Hepatocyte (in vitro differentiated cells): ENCODE data around the gene WDR88. TPM values are rescaled to one million over a fixed set of nuclear protein-coding genes. Genes with fewer than 3 reads are reported as not detected.

Experiments
- DNase-seq: peaks from one replicate; pipeline ENCODE4 v3.0.0-alpha.2; 2016; ENCODE audit warnings: low spot score
- H2AFZ ChIP-seq: fragments of 200-600 bp; sonication (generic); 2 replicates; pipeline ENCODE4 v1.6.0; 2016; ENCODE audit warnings: antibody characterized with exemption, mild to moderate bottlenecking
- H3K27ac ChIP-seq: fragments of 200-600 bp; sonication (generic); 2 replicates; pipeline ENCODE4 v1.5.1; 2016; ENCODE audit warnings: mild to moderate bottlenecking
- H3K27me3 ChIP-seq: fragments of 200-600 bp; sonication (generic); 2 replicates; pipeline ENCODE4 v1.6.1; 2016
- H3K36me3 ChIP-seq: fragments of 200-600 bp; sonication (generic); replicated peaks from 2 replicates; pipeline ENCODE4 v1.5.1; 2016; ENCODE audit warnings: low read depth; ENCODE audit not compliant: insufficient read depth
- H3K4me1 ChIP-seq: fragments of 200-600 bp; sonication (generic); 2 replicates; pipeline ENCODE4 v1.5.1; 2016; ENCODE audit warnings: mild to moderate bottlenecking, moderate library complexity; ENCODE audit not compliant: insufficient read depth
- H3K4me2 ChIP-seq: fragments of 200-600 bp; sonication (generic); 2 replicates; pipeline ENCODE4 v1.6.0; 2016
- H3K4me3 ChIP-seq: fragments of 200-600 bp; sonication (generic); 2 replicates; pipeline ENCODE4 v1.5.1; 2016; ENCODE audit warnings: mild to moderate bottlenecking
- H3K79me2 ChIP-seq: fragments of 200-600 bp; sonication (generic); 2 replicates; pipeline ENCODE4 v1.6.0; 2017; ENCODE audit warnings: mild to moderate bottlenecking
- H3K9me2 ChIP-seq: fragments of 200-600 bp; sonication (generic); replicated peaks from 2 replicates; pipeline ENCODE4 v1.6.0; 2017; ENCODE audit warnings: mild to moderate bottlenecking; ENCODE audit not compliant: insufficient read depth
- H3K9me3 ChIP-seq: fragments of 200-600 bp; sonication (generic); 2 replicates; pipeline ENCODE4 v1.5.1; 2016; ENCODE audit warnings: low read depth, mild to moderate bottlenecking
- H4K20me1 ChIP-seq: fragments of 200-600 bp; sonication (generic); 2 replicates; pipeline ENCODE4 v1.6.0; 2016; ENCODE audit warnings: mild to moderate bottlenecking; ENCODE audit not compliant: insufficient read depth, poor library complexity, severe bottlenecking
- EZH2 ChIP-seq: fragments of 200-600 bp; sonication (generic); IDR thresholded peaks from 2 replicates; pipeline ENCODE4 v1.6.1; 2016; ENCODE audit warnings: antibody characterized with exemption, mild to moderate bottlenecking, borderline replicate concordance
- EZH2phosphoT487 ChIP-seq: fragments of 200-600 bp; sonication (generic); IDR thresholded peaks from one replicate; pipeline ENCODE4 v1.6.1; 2018; ENCODE audit warnings: antibody characterized with exemption, mild to moderate bottlenecking, low read depth, moderate library complexity; ENCODE audit not compliant: unreplicated experiment, severe bottlenecking
- WGBS: methylation state at CpG from one replicate; pipeline ENCODE4 v1.1.6; 2016; ENCODE audit warnings: low lambda C conversion rate; ENCODE audit errors: missing lambda C conversion rate; 5-methylcytosine and 5-hydroxymethylcytosine counted together
- polyA plus RNA-seq: library from polyadenylated mRNA; unstranded; fragments of >200 nt; fragmentation: Nextera tagmentation; extraction: Ambion mirVana; gene quantifications from 2 replicates; pipeline ENCODE4 v1.2.1, GENCODE V29; 2016
- total RNA-seq: library from RNA; depleted of rRNA; stranded (reverse); fragments of >200 nt; gene quantifications from 2 replicates; pipeline ENCODE4 v1.2.3, GENCODE V29; 2014
- TF ChIP-seq, protein P1 (sequence below): fragments of 200-600 bp; sonication (generic); IDR thresholded peaks from 2 replicates; pipeline ENCODE4 v1.5.1; 2016; ENCODE audit warnings: antibody characterized with exemption, mild to moderate bottlenecking; ENCODE audit not compliant: poor library complexity

The WDR88 gene
- total and polyA plus RNA-seq, 2 experiments from 2014 or later = 0.11 TPM; not detected in 1

DNA sequence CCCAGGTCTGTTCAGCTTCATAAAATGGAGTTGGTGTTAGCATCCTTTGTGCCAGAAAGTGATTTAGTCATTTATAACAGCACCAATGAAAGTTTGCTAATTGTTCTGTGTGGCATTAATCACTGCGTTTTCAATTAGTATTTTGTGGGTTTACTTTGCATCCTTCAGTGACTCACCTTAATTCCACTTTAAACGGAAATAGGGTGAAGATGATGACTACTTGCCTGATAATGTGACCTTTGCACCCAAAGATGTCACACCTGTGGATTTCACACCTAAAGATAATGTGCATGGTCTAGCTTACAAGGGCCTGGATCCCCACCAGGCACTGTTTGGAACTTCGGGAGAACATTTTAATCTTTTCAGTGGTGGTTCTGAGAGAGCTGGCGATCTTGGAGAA, 35.9 kb upstream of the WDR88 start:
- no peak overlapping the region for H2AFZ ChIP-seq
- no peaks in the 10 kb centered on the region for H3K9me2 ChIP-seq
- H3K27me3 ChIP-seq = no peaks in the 10 kb centered on the region
- no peak for TF ChIP-seq EZH2
- no peaks in the 10 kb centered on the region for H3K79me2 ChIP-seq
- DNase-seq = no peak
- no peaks in the 10 kb centered on the region for H4K20me1 ChIP-seq
- no peaks in the 10 kb centered on the region for H3K36me3 ChIP-seq
- H3K4me1 ChIP-seq = peaks cover 5% of the 10 kb centered on the region
- no peaks in the 10 kb centered on the region for H3K9me3 ChIP-seq
- H3K4me3 ChIP-seq = no peak overlapping the region
- no peak overlapping the region for H3K4me2 ChIP-seq
- H3K27ac ChIP-seq = peak overlapping the region; percentile 71
- WGBS = 74% methylated on average over 4 of the region's 4 CpGs

DNA sequence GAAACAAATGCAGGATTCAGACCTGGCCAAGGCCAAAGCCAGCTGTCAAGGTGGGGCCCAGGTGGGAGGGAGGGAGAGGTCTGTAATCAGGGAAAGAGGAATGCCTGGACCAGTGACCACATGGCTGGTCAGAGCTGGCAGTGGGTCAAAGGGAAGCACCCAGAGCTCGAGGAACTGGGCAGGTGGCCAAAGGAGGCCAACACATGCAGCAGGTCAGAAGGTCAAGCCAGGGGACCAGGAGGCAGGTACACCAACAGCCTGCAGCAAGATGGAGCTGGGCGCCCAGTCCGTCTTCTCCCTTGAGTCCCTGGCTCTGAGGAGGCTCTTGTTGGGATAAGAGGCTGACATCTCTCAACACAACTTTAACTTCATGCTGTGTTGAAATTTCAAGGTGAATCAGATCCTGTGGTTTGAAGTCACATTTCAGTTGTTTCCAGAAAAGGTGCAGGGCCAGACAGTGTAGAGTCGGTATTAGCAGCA, 33.8 kb upstream of the WDR88 start:
- peaks cover 6% of the 10 kb centered on the region for H3K36me3 ChIP-seq
- TF ChIP-seq EZH2phosphoT487 (no peak), EZH2 (no peak)
- TF ChIP-seq, protein P1, sequence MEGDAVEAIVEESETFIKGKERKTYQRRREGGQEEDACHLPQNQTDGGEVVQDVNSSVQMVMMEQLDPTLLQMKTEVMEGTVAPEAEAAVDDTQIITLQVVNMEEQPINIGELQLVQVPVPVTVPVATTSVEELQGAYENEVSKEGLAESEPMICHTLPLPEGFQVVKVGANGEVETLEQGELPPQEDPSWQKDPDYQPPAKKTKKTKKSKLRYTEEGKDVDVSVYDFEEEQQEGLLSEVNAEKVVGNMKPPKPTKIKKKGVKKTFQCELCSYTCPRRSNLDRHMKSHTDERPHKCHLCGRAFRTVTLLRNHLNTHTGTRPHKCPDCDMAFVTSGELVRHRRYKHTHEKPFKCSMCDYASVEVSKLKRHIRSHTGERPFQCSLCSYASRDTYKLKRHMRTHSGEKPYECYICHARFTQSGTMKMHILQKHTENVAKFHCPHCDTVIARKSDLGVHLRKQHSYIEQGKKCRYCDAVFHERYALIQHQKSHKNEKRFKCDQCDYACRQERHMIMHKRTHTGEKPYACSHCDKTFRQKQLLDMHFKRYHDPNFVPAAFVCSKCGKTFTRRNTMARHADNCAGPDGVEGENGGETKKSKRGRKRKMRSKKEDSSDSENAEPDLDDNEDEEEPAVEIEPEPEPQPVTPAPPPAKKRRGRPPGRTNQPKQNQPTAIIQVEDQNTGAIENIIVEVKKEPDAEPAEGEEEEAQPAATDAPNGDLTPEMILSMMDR = no peak
- DNase-seq = peak; percentile 52
- no peak overlapping the region for H3K4me3 ChIP-seq
- H3K4me2 ChIP-seq = no peak overlapping the region
- H3K4me1 ChIP-seq = peaks cover 13% of the 10 kb centered on the region
- no peaks in the 10 kb centered on the region for H3K9me3 ChIP-seq
- no peaks in the 10 kb centered on the region for H3K27me3 ChIP-seq
- no peaks in the 10 kb centered on the region for H3K79me2 ChIP-seq
- H4K20me1 ChIP-seq = no peaks in the 10 kb centered on the region
- peak overlapping the region; percentile 6 for H3K27ac ChIP-seq
- H3K9me2 ChIP-seq = no peaks in the 10 kb centered on the region
- H2AFZ ChIP-seq = no peak overlapping the region
- 96% methylated on average over 4 of the region's 4 CpGs for WGBS

DNA sequence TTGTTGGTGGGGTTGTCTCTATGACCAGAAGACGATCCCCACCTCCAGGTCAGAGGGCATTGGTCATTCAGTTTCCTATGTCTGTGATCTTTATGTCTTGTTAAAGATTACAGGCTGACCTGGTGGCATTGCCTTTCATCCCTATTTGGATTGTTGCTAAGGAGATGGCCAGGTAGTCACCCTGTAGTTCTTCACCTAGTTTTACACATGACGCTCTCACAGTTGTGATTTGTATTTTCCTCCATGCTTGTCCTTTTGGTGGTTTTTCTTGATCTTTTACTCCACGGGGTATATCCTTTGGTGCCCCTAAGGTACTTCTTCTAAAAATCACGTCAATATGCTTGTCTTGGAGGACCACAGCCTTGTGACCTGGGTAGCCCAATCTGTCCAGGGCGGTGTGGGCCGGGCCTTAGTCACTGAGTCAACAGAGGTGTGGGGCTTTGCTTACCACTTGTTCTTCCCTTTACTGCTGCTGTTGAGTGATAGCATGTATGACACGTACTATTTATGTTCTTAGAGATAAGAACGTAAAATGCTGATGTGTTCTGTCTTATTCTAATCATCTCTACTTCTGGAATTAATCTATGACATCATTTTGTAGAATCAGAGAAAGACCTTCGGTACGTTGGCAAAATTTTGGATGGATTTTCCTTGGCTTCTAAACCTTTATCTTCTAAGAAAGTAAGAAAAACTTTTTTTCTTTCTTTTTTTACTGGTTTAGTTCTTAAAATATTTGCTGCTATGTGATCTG, 30.8 kb upstream of the WDR88 start:
- H3K9me3 ChIP-seq = no peaks in the 10 kb centered on the region
- H3K9me2 ChIP-seq = no peaks in the 10 kb centered on the region
- H3K4me3 ChIP-seq = no peak overlapping the region
- peak overlapping the region; percentile 93 for H3K27ac ChIP-seq
- WGBS = 57% methylated on average over 10 of the region's 10 CpGs
- no peak overlapping the region for H2AFZ ChIP-seq
- DNase-seq = peak; percentile 79
- H3K79me2 ChIP-seq = no peaks in the 10 kb centered on the region
- peak overlapping the region; percentile 8 for H3K4me2 ChIP-seq
- H3K4me1 ChIP-seq = peaks cover 13% of the 10 kb centered on the region
- TF ChIP-seq, protein P1 = no peak
- no peak for TF ChIP-seq EZH2phosphoT487
- no peak for TF ChIP-seq EZH2
- no peaks in the 10 kb centered on the region for H4K20me1 ChIP-seq
- no peaks in the 10 kb centered on the region for H3K27me3 ChIP-seq
- H3K36me3 ChIP-seq = peaks cover 7% of the 10 kb centered on the region

DNA sequence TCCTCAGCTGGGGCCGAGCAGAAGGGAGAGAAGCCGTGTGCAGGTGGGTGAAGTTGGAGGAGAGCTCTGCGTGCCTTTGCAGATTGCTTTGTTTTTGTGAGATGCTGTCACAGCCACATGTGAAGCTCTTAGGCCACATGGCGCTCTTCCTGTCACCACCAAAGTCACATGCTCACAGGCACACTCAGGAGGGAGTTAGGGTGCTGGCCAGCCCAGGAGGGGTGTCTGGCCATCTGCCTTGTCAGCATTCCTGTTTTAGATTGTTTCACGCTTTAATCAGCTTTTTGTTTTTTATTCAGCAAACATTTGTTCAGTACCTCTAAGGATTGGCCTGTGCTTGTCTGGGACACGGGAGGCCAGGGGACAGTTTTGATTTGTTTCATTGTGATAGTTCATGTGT, 29.0 kb upstream of the WDR88 start:
- H3K27ac ChIP-seq = no peak overlapping the region
- no peaks in the 10 kb centered on the region for H3K79me2 ChIP-seq
- H3K9me3 ChIP-seq = no peaks in the 10 kb centered on the region
- no peak for DNase-seq
- H3K4me1 ChIP-seq = peaks cover 13% of the 10 kb centered on the region
- H3K9me2 ChIP-seq = no peaks in the 10 kb centered on the region
- no peak overlapping the region for H2AFZ ChIP-seq
- no peaks in the 10 kb centered on the region for H3K27me3 ChIP-seq
- 91% methylated on average over 6 of the region's 6 CpGs for WGBS
- H4K20me1 ChIP-seq = no peaks in the 10 kb centered on the region
- TF ChIP-seq EZH2 (no peak), EZH2phosphoT487 (no peak)
- TF ChIP-seq, protein P1 = no peak
- peaks cover 7% of the 10 kb centered on the region for H3K36me3 ChIP-seq
- no peak overlapping the region for H3K4me3 ChIP-seq
- H3K4me2 ChIP-seq = no peak overlapping the region
